WTC11 (cell line): Measurements from ENCODE around the gene WNT10A. TPM values are rescaled to one million over a fixed set of nuclear protein-coding genes. Genes with fewer than 3 reads are reported as not detected.

Experiments
- ATAC-seq: fragments of 200-7000 bp; cut with Tn5 transposase; 2 replicates; pipeline ENCODE4 v1.10.0; 2021; ENCODE audit warnings: mild to moderate bottlenecking, moderate library complexity
- CTCF ChIA-PET: fragments of 300-600 bp; sonication (Branson Sonifier 250); formaldehyde crosslinking; loops from one replicate; lab custom pipeline; 2021; ENCODE audit warnings: antibody characterized with exemption; lab: Charles Lee
- POLR2A ChIA-PET: fragments of 350-600 bp; sonication (Branson Sonifier 250); formaldehyde crosslinking; loops from one replicate; lab custom pipeline; 2021; ENCODE audit warnings: antibody characterized with exemption; lab: Charles Lee
- DNase-seq: peaks from one replicate; pipeline ENCODE4 v3.0.0; 2021; ENCODE audit warnings: low spot score
- H3K27ac Mint-ChIP-seq: 2 replicates; pipeline ENCODE4 v1.8.0; 2021; ENCODE audit warnings: mixed read lengths
- H3K27me3 Mint-ChIP-seq: 2 replicates; pipeline ENCODE4 v1.8.0; 2021; ENCODE audit warnings: low read depth, mild to moderate bottlenecking, moderate library complexity, mixed read lengths
- H3K36me3 Mint-ChIP-seq: 2 replicates; pipeline ENCODE4 v1.8.0; 2021; ENCODE audit warnings: mixed read lengths
- H3K4me1 Mint-ChIP-seq: 2 replicates; pipeline ENCODE4 v1.8.0; 2022; ENCODE audit warnings: mixed read lengths
- H3K4me3 Mint-ChIP-seq: 2 replicates; pipeline ENCODE4 v1.8.0; 2021; ENCODE audit warnings: mild to moderate bottlenecking, moderate library complexity, mixed read lengths
- H3K9me3 Mint-ChIP-seq: 2 replicates; pipeline ENCODE4 v1.8.0; 2021; ENCODE audit warnings: mixed read lengths
- AFF4 ChIP-seq: sonication (generic); formaldehyde crosslinking; IDR thresholded peaks from 2 replicates; pipeline ENCODE4 v1.8.1; 2023; ENCODE audit warnings: mild to moderate bottlenecking, missing genetic modification reagents, borderline replicate concordance
- ATF1 ChIP-seq: sonication (generic); formaldehyde crosslinking; IDR thresholded peaks from 2 replicates; pipeline ENCODE4 v1.8.1; 2023; ENCODE audit warnings: mild to moderate bottlenecking, moderate library complexity, missing genetic modification reagents
- ERG ChIP-seq: fragments of 250-450 bp; sonication (Bioruptor Pico); IDR thresholded peaks from 2 replicates; pipeline ENCODE4 v1.8.0; 2021; ENCODE audit warnings: mild to moderate bottlenecking
- ESRRA ChIP-seq: sonication (generic); formaldehyde crosslinking; IDR thresholded peaks from 2 replicates; pipeline ENCODE4 v1.8.1; 2022; ENCODE audit warnings: mild to moderate bottlenecking, missing genetic modification reagents, borderline replicate concordance
- GRHL2 ChIP-seq: fragments of 250-450 bp; sonication (Bioruptor Pico); IDR thresholded peaks from 2 replicates; pipeline ENCODE4 v1.8.0; 2022; ENCODE audit warnings: mild to moderate bottlenecking, moderate library complexity; ENCODE audit not compliant: insufficient replicate concordance, severe bottlenecking
- IRF2 ChIP-seq: sonication (generic); formaldehyde crosslinking; IDR thresholded peaks from 2 replicates; pipeline ENCODE4 v1.8.0; 2022; ENCODE audit warnings: low read depth, missing genetic modification reagents, borderline replicate concordance
- MXD4 ChIP-seq: fragments of 250-450 bp; sonication (Bioruptor Pico); IDR thresholded peaks from 2 replicates; pipeline ENCODE4 v1.8.0; 2021; ENCODE audit warnings: mild to moderate bottlenecking, moderate library complexity, borderline replicate concordance
- MYBL2 ChIP-seq: sonication (generic); formaldehyde crosslinking; IDR thresholded peaks from 2 replicates; pipeline ENCODE4 v1.8.1; 2023; ENCODE audit warnings: mild to moderate bottlenecking, moderate library complexity, missing genetic modification reagents
- NFE2L1 ChIP-seq: sonication (generic); formaldehyde crosslinking; IDR thresholded peaks from 2 replicates; pipeline ENCODE4 v1.8.1; 2023; ENCODE audit warnings: missing genetic modification reagents
- NR1H2 ChIP-seq: sonication (generic); formaldehyde crosslinking; IDR thresholded peaks from 2 replicates; pipeline ENCODE4 v1.9.0; 2021; ENCODE audit warnings: mild to moderate bottlenecking, moderate library complexity, missing genetic modification reagents
- OVOL2 ChIP-seq: fragments of 250-450 bp; sonication (Bioruptor Pico); IDR thresholded peaks from 2 replicates; pipeline ENCODE4 v1.9.0; 2021; ENCODE audit warnings: mild to moderate bottlenecking, borderline replicate concordance
- SOX15 ChIP-seq: fragments of 250-450 bp; sonication (Bioruptor Pico); IDR thresholded peaks from 2 replicates; pipeline ENCODE4 v1.9.0; 2021; ENCODE audit warnings: mild to moderate bottlenecking
- SP1 ChIP-seq: sonication (generic); formaldehyde crosslinking; conservative IDR thresholded peaks from 2 replicates; pipeline ENCODE4 v1.8.1; 2022; ENCODE audit warnings: missing genetic modification reagents
- TEAD1 ChIP-seq: sonication (generic); formaldehyde crosslinking; IDR thresholded peaks from 2 replicates; pipeline ENCODE4 v1.8.0; 2022; ENCODE audit warnings: mild to moderate bottlenecking, missing genetic modification reagents
- ZNF232 ChIP-seq: sonication (generic); formaldehyde crosslinking; IDR thresholded peaks from 2 replicates; pipeline ENCODE4 v1.8.0; 2022; ENCODE audit warnings: mild to moderate bottlenecking, missing genetic modification reagents
- ZNF317 ChIP-seq: sonication (generic); formaldehyde crosslinking; IDR thresholded peaks from 2 replicates; pipeline ENCODE4 v1.8.1; 2023; ENCODE audit warnings: low read depth, mild to moderate bottlenecking, moderate library complexity, missing genetic modification reagents, borderline replicate concordance
- ZNF396 ChIP-seq: fragments of 250-450 bp; sonication (Bioruptor Pico); IDR thresholded peaks from 2 replicates; pipeline ENCODE4 v1.8.0; 2021; ENCODE audit warnings: mild to moderate bottlenecking, moderate library complexity, borderline replicate concordance
- ZNF416 ChIP-seq: fragments of 250-450 bp; sonication (Bioruptor Pico); IDR thresholded peaks from 2 replicates; pipeline ENCODE4 v1.9.0; 2021; ENCODE audit warnings: mild to moderate bottlenecking, inconsistent platforms
- total RNA-seq: library from RNA; stranded (reverse); gene quantifications from 3 replicates; pipeline ENCODE4 v1.2.3, GENCODE V29; 2021
- TF ChIP-seq, protein P1 (sequence below): fragments of 250-450 bp; sonication (Bioruptor Pico); IDR thresholded peaks from 2 replicates; pipeline ENCODE4 v1.9.0; 2021; ENCODE audit warnings: mild to moderate bottlenecking

The WNT10A gene
- total RNA-seq, 1 experiment from 2014 or later: not detected

GRCh38 chr2:218899147-218899546, 18.5 kb downstream of the WNT10A start (continued):
- TF ChIP-seq, protein P1, sequence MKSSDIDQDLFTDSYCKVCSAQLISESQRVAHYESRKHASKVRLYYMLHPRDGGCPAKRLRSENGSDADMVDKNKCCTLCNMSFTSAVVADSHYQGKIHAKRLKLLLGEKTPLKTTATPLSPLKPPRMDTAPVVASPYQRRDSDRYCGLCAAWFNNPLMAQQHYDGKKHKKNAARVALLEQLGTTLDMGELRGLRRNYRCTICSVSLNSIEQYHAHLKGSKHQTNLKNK: no peak

GRCh38 chr2:218902427-218902826, 21.8 kb downstream of the WNT10A start:
- no peaks in the 10 kb centered on the region for H3K9me3 Mint-ChIP-seq
- no peak for DNase-seq
- ChIA-PET CTCF (interaction anchor here (0.9 to 2.2 kb wide), 2 partner anchors 10 to 78 kb away, joined by 3 to 4 read pairs; no protein-coding TSS in a partner anchor), POLR2A (no interaction called here)
- peaks cover 9% of the 10 kb centered on the region for H3K4me1 Mint-ChIP-seq
- H3K27me3 Mint-ChIP-seq: peaks cover 96% of the 10 kb centered on the region
- H3K4me3 Mint-ChIP-seq: no peak overlapping the region
- ATAC-seq: no peak
- TF ChIP-seq ATF1 (CRISPR knock-in tag) (no peak), ERG (CRISPR knock-in tag) (no peak)
- H3K27ac Mint-ChIP-seq: no peak overlapping the region
- H3K36me3 Mint-ChIP-seq: no peaks in the 10 kb centered on the region

DNA sequence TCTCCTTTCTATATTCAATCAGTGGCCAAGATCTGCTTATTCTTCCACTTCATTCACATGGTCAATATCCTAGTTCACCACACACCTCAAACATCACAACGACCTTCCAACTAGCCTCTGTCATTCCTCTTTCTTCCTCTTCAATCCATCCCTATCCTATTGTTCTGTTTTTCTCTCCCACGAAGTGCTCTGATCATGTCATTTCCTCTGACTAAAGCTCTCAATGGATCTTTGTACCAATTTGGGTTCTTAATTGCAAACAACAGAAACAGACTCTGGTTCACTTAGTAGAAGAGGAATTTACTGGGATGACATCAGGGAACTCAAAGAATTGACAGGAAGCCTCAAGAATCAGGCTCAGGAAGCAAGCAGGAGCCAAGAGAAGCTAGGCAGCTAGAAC, 23.5 kb downstream of the WNT10A start:
- ATAC-seq (no peak), DNase-seq (no peak)
- H3K9me3 Mint-ChIP-seq: no peaks in the 10 kb centered on the region
- peaks cover 93% of the 10 kb centered on the region for H3K27me3 Mint-ChIP-seq
- H3K4me3 Mint-ChIP-seq: no peak overlapping the region
- POLR2A ChIA-PET: no interaction called here
- H3K36me3 Mint-ChIP-seq: no peaks in the 10 kb centered on the region
- H3K4me1 Mint-ChIP-seq: no peaks in the 10 kb centered on the region
- CTCF ChIA-PET: interaction anchor here (1.1 kb wide), 1 partner anchor 199 kb away, joined by 3 read pairs; no protein-coding TSS in a partner anchor
- TF ChIP-seq ZNF416 (CRISPR knock-in tag): no peak
- no peak for TF ChIP-seq MYBL2 (CRISPR knock-in tag)
- TF ChIP-seq ZNF317: no peak
- no peak for TF ChIP-seq TEAD1 (CRISPR knock-in tag)
- no peak for TF ChIP-seq SOX15 (CRISPR knock-in tag)
- TF ChIP-seq GRHL2 (CRISPR knock-in tag): no peak
- no peak for TF ChIP-seq SP1 (CRISPR knock-in tag)
- TF ChIP-seq AFF4: no peak
- no peak for TF ChIP-seq NR1H2 (CRISPR knock-in tag)
- no peak for TF ChIP-seq MXD4
- no peak for TF ChIP-seq NFE2L1 (CRISPR knock-in tag)
- no peak for TF ChIP-seq ZNF232
- no peak for TF ChIP-seq OVOL2 (CRISPR knock-in tag)
- TF ChIP-seq ESRRA (CRISPR knock-in tag): no peak
- no peak for TF ChIP-seq IRF2 (CRISPR knock-in tag)
- no peak for TF ChIP-seq ZNF396 (CRISPR knock-in tag)
- H3K27ac Mint-ChIP-seq: no peak overlapping the region
